Kidney (tissue), 14 donors: Measurements from ENCODE around the gene C19orf38. TPM values are rescaled to one million over a fixed set of nuclear protein-coding genes. Genes with fewer than 3 reads are reported as not detected.

Experiments used
- DNase-seq, 5 donors: peaks; one replicate each; pipeline ENCODE4 v3.0.0-alpha.2; 2013 to 2020
- FAIRE-seq: peaks from 2 replicates; lab custom pipeline; 2012; peaks lifted over from hg19 to GRCh38; lab: Jason Lieb, UNC
- H3K27ac ChIP-seq, 2 donors: one replicate each; pipeline ENCODE4 v1.7.0; 2013; ENCODE audit warnings: low read depth in 2 of 2, low read length in 2 of 2, inconsistent platforms in 1 of 2
- H3K27me3 ChIP-seq: one replicate; pipeline ENCODE4 v1.7.1; 2013; ENCODE audit warnings: low read length, inconsistent platforms; ENCODE audit not compliant: control insufficient read depth, insufficient read depth
- H3K36me3 ChIP-seq, 3 donors: one replicate each; pipeline versions ENCODE4 v1.7.0 to v1.7.1; 2013; ENCODE audit warnings: low read length in 3 of 3, control low read depth in 1 of 3, inconsistent platforms in 1 of 3; ENCODE audit not compliant: insufficient read depth in 3 of 3, control insufficient read depth in 2 of 3
- H3K4me1 ChIP-seq, 3 donors: one replicate each; pipeline versions ENCODE4 v1.7.0 to v1.7.1; 2013; ENCODE audit warnings: low read length in 3 of 3, inconsistent platforms in 1 of 3, low read depth in 1 of 3; ENCODE audit not compliant: control insufficient read depth in 2 of 3, insufficient read depth in 2 of 3
- H3K4me3 ChIP-seq, 3 donors: one replicate each; pipeline versions ENCODE4 v1.7.0 to v1.8.1; 2013; ENCODE audit warnings: low read length in 3 of 3, control low read depth in 1 of 3, inconsistent platforms in 1 of 3
- H3K9ac ChIP-seq, 3 donors: one replicate each; pipeline versions ENCODE4 v1.7.0 to v1.7.1; 2013; ENCODE audit warnings: low read length in 3 of 3, control low read depth in 1 of 3, inconsistent platforms in 1 of 3
- H3K9me3 ChIP-seq, 3 donors: one replicate each; pipeline versions ENCODE4 v1.7.0 to v1.7.1; 2013; ENCODE audit warnings: low read length in 3 of 3, control low read depth in 1 of 3, inconsistent platforms in 1 of 3; ENCODE audit not compliant: control insufficient read depth in 2 of 3, insufficient read depth in 1 of 3
- CTCF ChIP-seq: IDR thresholded peaks from 3 replicates; pipeline ENCODE4 v1.5.1; 2012; ENCODE audit warnings: mild to moderate bottlenecking, moderate library complexity, borderline replicate concordance; ENCODE audit not compliant: insufficient read depth; ENCODE audit errors: extremely low read depth
- intact Hi-C: fragments of 100-400 bp; cut with DNase I; formaldehyde crosslinking; loops from one replicate; pipeline ENCODE4 v1.11.1; 2022
- polyA plus RNA-seq: library from polyadenylated mRNA; stranded (reverse); fragments of 350-450 nt; fragmentation: Illumina TruSeq; extraction: RNeasy Lipid Tissue Mini Kit (QIAGEN cat#74804); gene quantifications from one replicate; pipeline ENCODE4 v1.2.3, GENCODE V29; 2014; ENCODE audit warnings: low read depth, low replicate concordance; ENCODE audit not compliant: insufficient read depth
- total RNA-seq: library from RNA; stranded (reverse); fragmentation: NEBNext Ultra II Directional; extraction: Animal tissue kit (Norgen Biotek cat#: 25700); gene quantifications from one replicate; pipeline ENCODE4 v1.2.1, GENCODE V29; 2021
- donor health status: control.
- donor health status: control.
- donor health status: control.
- donor health status: control.
- donor health status: control.
- donor health status: DM: yes; HTN: yes; CAD: no.
- donor health status: Normal renal cell carcinoma (clear cell type).

Gene C19orf38
- total and polyA plus RNA-seq, 2 donors from 2014 or later = 2.4 to 3.3 TPM

- no peak for FAIRE-seq
- H3K4me3 ChIP-seq = no peak overlapping the region
- H3K27me3 ChIP-seq = no peaks in the 10 kb centered on the region
- no peak overlapping the region for H3K27ac ChIP-seq
- intact Hi-C loops = no loop called here
- no peak for TF ChIP-seq CTCF
- H3K9ac ChIP-seq = no peak overlapping the region
- H3K4me1 ChIP-seq = no peaks in the 10 kb centered on the region
- H3K36me3 ChIP-seq = peaks cover 2 to 60% (median 35%) of the 10 kb centered on the region in 3 donors
- peak in 1 of 5 donors; percentile 70 for DNase-seq
- H3K9me3 ChIP-seq = no peaks in the 10 kb centered on the region
These were observed 24.5 kb upstream of the C19orf38 start for GRCh38 chr19:10823690-10824089.

- H3K27ac ChIP-seq = no peak overlapping the region
- intact Hi-C loops = no loop called here
- H3K4me3 ChIP-seq = no peak overlapping the region
- peak in 1 of 5 donors; percentile 41 for DNase-seq
- TF ChIP-seq CTCF = no peak
- peaks cover 0 to 52% (median 20%) of the 10 kb centered on the region in 3 donors for H3K36me3 ChIP-seq
- H3K4me1 ChIP-seq = no peaks in the 10 kb centered on the region
- no peaks in the 10 kb centered on the region for H3K27me3 ChIP-seq
- FAIRE-seq = no peak
- H3K9ac ChIP-seq = no peak overlapping the region
- H3K9me3 ChIP-seq = no peaks in the 10 kb centered on the region
These were observed 22.0 kb upstream of the C19orf38 start for GRCh38 chr19:10826231-10826630.

- H3K27me3 ChIP-seq = no peaks in the 10 kb centered on the region
- peaks cover 0 to 54% (median 18%) of the 10 kb centered on the region in 3 donors for H3K36me3 ChIP-seq
- intact Hi-C loops = no loop called here
These were observed 21.4 kb upstream of the C19orf38 start for GRCh38 chr19:10826846-10827245.

More at GRCh38 chr19:10826846-10827245, 21.4 kb upstream of the C19orf38 start:
- TF ChIP-seq CTCF = no peak
- H3K9me3 ChIP-seq = no peaks in the 10 kb centered on the region
- H3K27ac ChIP-seq = no peak overlapping the region
- no peak for FAIRE-seq
- DNase-seq = peak in 1 of 5 donors; percentile 13
- H3K4me3 ChIP-seq = no peak overlapping the region
- no peak overlapping the region for H3K9ac ChIP-seq
- H3K4me1 ChIP-seq = no peaks in the 10 kb centered on the region
